ENCODE measurements around the gene PTPRM. TPM values are rescaled to one million over a fixed set of nuclear protein-coding genes. Genes with fewer than 3 reads are reported as not detected.

PTPRM gene
- total and polyA plus RNA-seq, 2 donors (not counting 3 experiments of a cell fraction or from before 2014, with no cell fraction given) = 37.4 to 43.7 TPM

GRCh38 chr18:8049147-8049546 lies 482.0 kb downstream of the PTPRM start:
- H3K79me2 ChIP-seq (ENCODE audit: control insufficient read depth, insufficient read depth, low read length) = no peaks in the 10 kb centered on the region
- intact Hi-C loops (cut with micrococcal nuclease) (no loop called here), dilution Hi-C loops (cut with MboI; ENCODE audit: extremely low pct_ligation_motif_present, low sequenced_read_pairs) (no loop called here)
- no peaks in the 10 kb centered on the region for H3K9me1 ChIP-seq (replicated peaks; ENCODE audit: control insufficient read depth, extremely low read depth, insufficient read depth, low read length)
- H2AFZ ChIP-seq (ENCODE audit: low read depth, low read length) = no peak overlapping the region
- BruUV-seq (replicated peaks) = no TSS peak
- no peak overlapping the region for H3K4me2 ChIP-seq (ENCODE audit: insufficient read depth, low read length)
- ChIA-PET CTCF (no interaction called here), POLR2A (no interaction called here)
- H3K4me3 ChIP-seq (replicated peaks in 1 of 3; ENCODE audit: insufficient read depth in 1 of 3, low read depth in 1 of 3, low read length in 3 of 3) = no peak overlapping the region
- no peak overlapping the region for H3K27ac ChIP-seq (ENCODE audit: insufficient read depth, low read depth, low read length)
- no peaks in the 10 kb centered on the region for H3K9me3 ChIP-seq (replicated peaks; ENCODE audit: control insufficient read depth, insufficient read depth, low read length)
- H3K9ac ChIP-seq (replicated peaks; ENCODE audit: extremely low read depth, insufficient read depth, low read length) = no peak overlapping the region
- DNase-seq (ENCODE audit: low read depth, low spot score) = peak; percentile 40
- TF ChIP-seq POLR2A (IDR thresholded peaks at IDR 0.05; ENCODE audit: low read depth, low read length) (no peak), CTCF (IDR thresholded peaks at IDR 0.05; ENCODE audit: extremely low read depth in 1 of 2, insufficient read depth in 1 of 2, low read depth in 1 of 2, low read length in 2 of 2) (no peak), MAX (IDR thresholded peaks at IDR 0.05; ENCODE audit: insufficient read depth, insufficient read length) (no peak), FOS (IDR thresholded peaks at IDR 0.05; ENCODE audit: borderline replicate concordance, insufficient read depth, low read length) (peak; percentile 12)
- H3K36me3 ChIP-seq (ENCODE audit: control insufficient read depth in 2 of 2, extremely low read depth in 1 of 2, insufficient read depth in 2 of 2, low read length in 2 of 2) = no peaks in the 10 kb centered on the region
- H4K20me1 ChIP-seq (replicated peaks; ENCODE audit: control insufficient read depth, extremely low read depth, insufficient read depth, low read length) = no peaks in the 10 kb centered on the region
- H3K4me1 ChIP-seq (ENCODE audit: control insufficient read depth, extremely low read depth, insufficient read depth, low read length) = no peaks in the 10 kb centered on the region
- peak; percentile 24 for FAIRE-seq
- no peaks in the 10 kb centered on the region for H3K27me3 ChIP-seq (ENCODE audit: control insufficient read depth in 2 of 2, insufficient read depth in 2 of 2, low read length in 2 of 2)

- CTCF ChIA-PET = no interaction called here
- no peak overlapping the region for H3K4me2 ChIP-seq (ENCODE audit: insufficient read depth, low read length)
- no peaks in the 10 kb centered on the region for H3K9me3 ChIP-seq (replicated peaks; ENCODE audit: control insufficient read depth, insufficient read depth, low read length)
- DNase-seq (ENCODE audit: low read depth, low spot score) (no peak), FAIRE-seq (no peak)
- no peaks in the 10 kb centered on the region for H3K79me2 ChIP-seq (ENCODE audit: control insufficient read depth, insufficient read depth, low read length)
- H3K4me3 ChIP-seq (replicated peaks in 1 of 3; ENCODE audit: insufficient read depth in 1 of 3, low read depth in 1 of 3, low read length in 3 of 3) = no peak overlapping the region
- no peak overlapping the region for H3K27ac ChIP-seq (ENCODE audit: insufficient read depth, low read depth, low read length)
- no peak for TF ChIP-seq MAX (IDR thresholded peaks at IDR 0.05; ENCODE audit: insufficient read depth, insufficient read length)
- TF ChIP-seq POLR2A (IDR thresholded peaks at IDR 0.05; ENCODE audit: low read depth, low read length) = no peak
- no peak for TF ChIP-seq FOS (IDR thresholded peaks at IDR 0.05; ENCODE audit: borderline replicate concordance, insufficient read depth, low read length)
- TF ChIP-seq CTCF (IDR thresholded peaks at IDR 0.05; ENCODE audit: extremely low read depth in 1 of 2, insufficient read depth in 1 of 2, low read depth in 1 of 2, low read length in 2 of 2) = no peak
- TF ChIP-seq JUN (IDR thresholded peaks at IDR 0.05; ENCODE audit: borderline replicate concordance, insufficient read depth, insufficient read length, low read depth) = no peak
- TF ChIP-seq GATA2 (IDR thresholded peaks at IDR 0.05; ENCODE audit: insufficient read depth, insufficient read length, low read depth, low read length) = no peak
- TF ChIP-seq POLR2AphosphoS5 (IDR thresholded peaks at IDR 0.05; ENCODE audit: insufficient read depth, low read depth, low read length) = no peak
- TF ChIP-seq MYC (IDR thresholded peaks at IDR 0.05; ENCODE audit: low read depth, low read length) = no peak
- TF ChIP-seq EZH2 (IDR thresholded peaks at IDR 0.05; ENCODE audit: borderline replicate concordance, low read depth, low read length, severe bottlenecking) = no peak
- no peaks in the 10 kb centered on the region for H3K27me3 ChIP-seq (ENCODE audit: control insufficient read depth in 2 of 2, insufficient read depth in 2 of 2, low read length in 2 of 2)
- no peaks in the 10 kb centered on the region for H3K9me1 ChIP-seq (replicated peaks; ENCODE audit: control insufficient read depth, extremely low read depth, insufficient read depth, low read length)
- BruUV-seq (replicated peaks) = no TSS peak
- no peaks in the 10 kb centered on the region for H4K20me1 ChIP-seq (replicated peaks; ENCODE audit: control insufficient read depth, extremely low read depth, insufficient read depth, low read length)
- no peaks in the 10 kb centered on the region for H3K36me3 ChIP-seq (ENCODE audit: control insufficient read depth in 2 of 2, extremely low read depth in 1 of 2, insufficient read depth in 2 of 2, low read length in 2 of 2)
- intact Hi-C loops (cut with micrococcal nuclease) (no loop called here), dilution Hi-C loops (cut with MboI; ENCODE audit: extremely low pct_ligation_motif_present, low sequenced_read_pairs) (no loop called here)
- H3K4me1 ChIP-seq (ENCODE audit: control insufficient read depth, extremely low read depth, insufficient read depth, low read length) = no peaks in the 10 kb centered on the region
- no peak overlapping the region for H2AFZ ChIP-seq (ENCODE audit: low read depth, low read length)
- H3K9ac ChIP-seq (replicated peaks; ENCODE audit: extremely low read depth, insufficient read depth, low read length) = no peak overlapping the region
- POLR2A ChIA-PET = no interaction called here
These were observed 483.7 kb downstream of the PTPRM start for GRCh38 chr18:8050616-8051329.

Measured in endothelial cell of umbilical vein (primary cell).